Duodenal mucosa (tissue), 2 donors: ENCODE measurements around the gene SMCO1.
"Not testable (repeated sequence)": the region's sequence is repeated elsewhere in the genome, so short reads cannot be mapped to it uniquely, and the experiment has no call there.

ENCODE experiments used
- H3K27ac ChIP-seq: one replicate; pipeline ENCODE4 v1.7.0; 2013; ENCODE audit warnings: low read depth, low read length
- H3K27me3 ChIP-seq, 2 donors: one replicate each; pipeline ENCODE4 v1.7.0; 2013; ENCODE audit warnings: low read length in 2 of 2, control low read depth in 1 of 2; ENCODE audit not compliant: insufficient read depth in 2 of 2, control insufficient read depth in 1 of 2
- H3K36me3 ChIP-seq, 2 donors: one replicate each; pipeline ENCODE4 v1.7.0; 2013; ENCODE audit warnings: low read length in 2 of 2, control low read depth in 1 of 2; ENCODE audit not compliant: insufficient read depth in 2 of 2, control insufficient read depth in 1 of 2
- H3K4me1 ChIP-seq, 2 donors: one replicate each; pipeline ENCODE4 v1.7.0; 2013; ENCODE audit warnings: low read length in 2 of 2, control low read depth in 1 of 2; ENCODE audit not compliant: insufficient read depth in 2 of 2, control insufficient read depth in 1 of 2
- H3K4me3 ChIP-seq, 2 donors: one replicate each; pipeline ENCODE4 v1.7.0; 2013; ENCODE audit warnings: low read length in 2 of 2, low read depth in 1 of 2
- H3K9ac ChIP-seq, 2 donors: one replicate each; pipeline ENCODE4 v1.7.0; 2013; ENCODE audit warnings: low read length in 2 of 2, low read depth in 1 of 2
- H3K9me3 ChIP-seq, 2 donors: one replicate each; pipeline ENCODE4 v1.7.0; 2013; ENCODE audit warnings: low read length in 2 of 2, control low read depth in 1 of 2; ENCODE audit not compliant: control insufficient read depth in 1 of 2

Gene SMCO1

GRCh38 chr3:196549312-196549711 is 34.2 kb upstream of the SMCO1 start:
- not testable (repeated sequence) for H3K4me3 ChIP-seq, H3K9ac ChIP-seq, H3K27me3 ChIP-seq, H3K4me1 ChIP-seq, H3K36me3 ChIP-seq, H3K27ac ChIP-seq, H3K9me3 ChIP-seq

- Histone ChIP-seq H3K36me3 (no peaks in the 10 kb centered on the region), H3K27me3 (no peaks in the 10 kb centered on the region), H3K9me3 (peaks cover 0 to 10% of the 10 kb centered on the region in 2 donors), H3K4me3 (no peak overlapping the region), H3K9ac (no peak overlapping the region), H3K27ac (no peak overlapping the region), H3K4me1 (no peaks in the 10 kb centered on the region)
Observed at GRCh38 chr3:196547067-196547466, 31.9 kb upstream of the SMCO1 start.

- no peak overlapping the region for H3K27ac ChIP-seq
- H3K9ac ChIP-seq = no peak overlapping the region
- H3K36me3 ChIP-seq = no peaks in the 10 kb centered on the region
- peaks cover 0 to 10% of the 10 kb centered on the region in 2 donors for H3K9me3 ChIP-seq
- no peak overlapping the region for H3K4me3 ChIP-seq
- no peaks in the 10 kb centered on the region for H3K27me3 ChIP-seq
- H3K4me1 ChIP-seq = no peaks in the 10 kb centered on the region
Observed at GRCh38 chr3:196546537-196546936, 31.4 kb upstream of the SMCO1 start.

GRCh38 chr3:196544491-196544992 is 29.4 kb upstream of the SMCO1 start:
- Histone ChIP-seq H3K36me3 (no peaks in the 10 kb centered on the region), H3K9me3 (peaks cover 0 to 6% of the 10 kb centered on the region in 2 donors), H3K27ac (no peak overlapping the region), H3K4me3 (no peak overlapping the region), H3K9ac (no peak overlapping the region), H3K4me1 (no peaks in the 10 kb centered on the region), H3K27me3 (no peaks in the 10 kb centered on the region)

GRCh38 chr3:196541684-196542445 is 26.7 kb upstream of the SMCO1 start:
- Histone ChIP-seq H3K4me3 (no peak overlapping the region), H3K27me3 (no peaks in the 10 kb centered on the region), H3K36me3 (no peaks in the 10 kb centered on the region), H3K4me1 (no peaks in the 10 kb centered on the region), H3K9ac (no peak overlapping the region), H3K27ac (no peak overlapping the region), H3K9me3 (no peaks in the 10 kb centered on the region)

- H3K4me1 ChIP-seq = no peaks in the 10 kb centered on the region
- H3K27ac ChIP-seq = no peak overlapping the region
Observed at GRCh38 chr3:196537319-196537984, 22.3 kb upstream of the SMCO1 start.

GRCh38 chr3:196533260-196533681 is 18.1 kb upstream of the SMCO1 start:
- Histone ChIP-seq H3K9ac (no peak overlapping the region), H3K27ac (no peak overlapping the region)

More at GRCh38 chr3:196537319-196537984, 22.3 kb upstream of the SMCO1 start:
- H3K36me3 ChIP-seq = no peaks in the 10 kb centered on the region
- H3K4me3 ChIP-seq = no peak overlapping the region
- no peaks in the 10 kb centered on the region for H3K27me3 ChIP-seq
- H3K9ac ChIP-seq = no peak overlapping the region
- H3K9me3 ChIP-seq = no peaks in the 10 kb centered on the region

GRCh38 chr3:196531418-196531817 is 16.3 kb upstream of the SMCO1 start:
- peaks cover 0 to 4% of the 10 kb centered on the region in 2 donors for H3K9me3 ChIP-seq
- no peaks in the 10 kb centered on the region for H3K36me3 ChIP-seq
- H3K4me3 ChIP-seq = no peak overlapping the region
- H3K4me1 ChIP-seq = no peaks in the 10 kb centered on the region
- H3K27ac ChIP-seq = no peak overlapping the region
- no peak overlapping the region for H3K9ac ChIP-seq
- no peaks in the 10 kb centered on the region for H3K27me3 ChIP-seq

More at GRCh38 chr3:196533260-196533681, 18.1 kb upstream of the SMCO1 start:
- Histone ChIP-seq H3K27me3 (no peaks in the 10 kb centered on the region), H3K4me1 (no peaks in the 10 kb centered on the region), H3K4me3 (no peak overlapping the region), H3K9me3 (peaks cover 0 to 4% of the 10 kb centered on the region in 2 donors), H3K36me3 (no peaks in the 10 kb centered on the region)

GRCh38 chr3:196528639-196529233 is 13.6 kb upstream of the SMCO1 start:
- no peak overlapping the region for H3K27ac ChIP-seq
- H3K36me3 ChIP-seq = no peaks in the 10 kb centered on the region
- H3K9ac ChIP-seq = no peak overlapping the region
- H3K4me1 ChIP-seq = no peaks in the 10 kb centered on the region
- H3K4me3 ChIP-seq = peak overlapping the region; percentile 57 to 70
- H3K27me3 ChIP-seq = no peaks in the 10 kb centered on the region
- H3K9me3 ChIP-seq = peaks cover 0 to 4% of the 10 kb centered on the region in 2 donors

- no peak overlapping the region for H3K27ac ChIP-seq
- H3K9me3 ChIP-seq = peaks cover 10 to 12% of the 10 kb centered on the region in 2 donors
- no peak overlapping the region for H3K4me3 ChIP-seq
- no peaks in the 10 kb centered on the region for H3K27me3 ChIP-seq
- no peaks in the 10 kb centered on the region for H3K4me1 ChIP-seq
- no peak overlapping the region for H3K9ac ChIP-seq
- H3K36me3 ChIP-seq = no peaks in the 10 kb centered on the region
Observed at GRCh38 chr3:196525141-196525540, 10.0 kb upstream of the SMCO1 start.
